Spinal cord (tissue), 10 donors: ENCODE results near the gene LRFN2. TPM values are rescaled to one million over a fixed set of nuclear protein-coding genes. Genes with fewer than 3 reads are reported as not detected.

Experiments
- DNase-seq, 6 donors: peaks; one replicate each; pipeline versions ENCODE4 v3.0.0 to v3.0.0-alpha.2; 2013 to 2015; ENCODE audit warnings: low spot score in 6 of 6, low read depth in 4 of 6
- H3K27ac ChIP-seq: one replicate; pipeline ENCODE4 v1.5.1; 2013; ENCODE audit warnings: low read depth, low read length, control low read depth
- H3K27me3 ChIP-seq: one replicate; pipeline ENCODE4 v1.6.1; 2013; ENCODE audit warnings: low read length; ENCODE audit not compliant: control insufficient read depth, insufficient read depth
- H3K36me3 ChIP-seq: one replicate; pipeline ENCODE4 v1.6.1; 2013; ENCODE audit warnings: low read length; ENCODE audit not compliant: control insufficient read depth, insufficient read depth
- H3K4me1 ChIP-seq: one replicate; pipeline ENCODE4 v1.6.1; 2013; ENCODE audit warnings: low read length; ENCODE audit not compliant: control insufficient read depth, insufficient read depth
- H3K4me3 ChIP-seq: one replicate; pipeline ENCODE4 v1.5.1; 2013; ENCODE audit warnings: low read depth, low read length, control low read depth
- H3K9me3 ChIP-seq: one replicate; pipeline ENCODE4 v1.6.1; 2013; ENCODE audit warnings: low read length; ENCODE audit not compliant: control insufficient read depth, insufficient read depth
- WGBS: methylation state at CpG from one replicate; pipeline ENCODE4 v1.1.5; 2013; ENCODE audit warnings: missing lambda C conversion rate; ENCODE audit not compliant: insufficient coverage; 5-methylcytosine and 5-hydroxymethylcytosine counted together
- polyA plus RNA-seq, 2 donors: library from polyadenylated mRNA; unstranded; fragments of 120-200 nt; gene quantifications; one replicate each; pipeline ENCODE4 v1.2.1, GENCODE V29; 2013; ENCODE audit not compliant: insufficient read length in 2 of 2
- total RNA-seq, 2 donors: library from RNA; depleted of rRNA in 1 of 2; stranded (reverse); fragments of 120-200 nt in 1 of 2; fragments of >200 nt in 1 of 2; gene quantifications; one replicate each; pipeline versions ENCODE4 v1.2.3 to v1.2.4, GENCODE V29; 2013 to 2014
- donor health status: healthy.

LRFN2 gene
- total and polyA plus RNA-seq, 4 donors = 2.7 to 8.6 (median 7.3) TPM

GRCh38 chr6:40620574-40621240 lies 33.5 kb upstream of the LRFN2 start:
- peak in 1 of 6 donors; percentile 14 for DNase-seq
- no peak overlapping the region for H3K4me3 ChIP-seq
- no peak overlapping the region for H3K27ac ChIP-seq
- H3K27me3 ChIP-seq = no peaks in the 10 kb centered on the region
- H3K9me3 ChIP-seq = no peaks in the 10 kb centered on the region
- no peaks in the 10 kb centered on the region for H3K4me1 ChIP-seq
- 74% methylated on average over 8 of the region's 9 CpGs for whole genome bisulfite sequencing
- no peaks in the 10 kb centered on the region for H3K36me3 ChIP-seq

- Histone ChIP-seq H3K4me1 (peaks cover 7% of the 10 kb centered on the region), H3K27ac (no peak overlapping the region), H3K27me3 (no peaks in the 10 kb centered on the region), H3K9me3 (no peaks in the 10 kb centered on the region), H3K4me3 (no peak overlapping the region), H3K36me3 (no peaks in the 10 kb centered on the region)
- DNase-seq = no peak
- WGBS = no CpG with 5 or more reads among the region's 6 CpGs
Observed at GRCh38 chr6:40614671-40615070, 27.5 kb upstream of the LRFN2 start.

DNA sequence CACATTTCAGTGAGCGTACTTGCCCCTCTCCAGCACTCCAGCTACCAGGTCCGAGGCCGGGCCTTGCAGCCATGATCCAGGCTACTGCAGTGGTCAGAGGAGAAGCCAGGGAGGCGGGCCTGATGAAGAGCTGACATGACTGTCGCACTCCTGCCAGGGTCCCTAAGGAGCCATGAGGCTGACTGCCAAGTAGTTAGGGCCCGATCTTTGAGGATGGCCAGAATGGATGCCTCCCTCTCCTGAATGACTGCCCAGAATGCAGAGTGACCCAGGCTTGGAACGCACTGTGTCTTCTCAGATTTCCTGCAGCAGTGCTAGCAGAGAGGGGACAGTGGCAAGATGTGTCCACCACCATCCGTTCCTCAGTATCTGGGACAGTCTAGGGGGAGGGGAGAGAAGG lies 24.7 kb upstream of the LRFN2 start:
- H3K9me3 ChIP-seq = no peaks in the 10 kb centered on the region
- no peak overlapping the region for H3K4me3 ChIP-seq
- 60% methylated on average over 8 of the region's 8 CpGs for WGBS
- H3K27ac ChIP-seq = no peak overlapping the region
- H3K27me3 ChIP-seq = no peaks in the 10 kb centered on the region
- peaks cover 7% of the 10 kb centered on the region for H3K4me1 ChIP-seq
- DNase-seq = peak in 2 of 6 donors; percentile 43 to 55
- no peaks in the 10 kb centered on the region for H3K36me3 ChIP-seq

- H3K4me1 ChIP-seq = peaks cover 7% of the 10 kb centered on the region
- H3K27me3 ChIP-seq = no peaks in the 10 kb centered on the region
- no peak overlapping the region for H3K27ac ChIP-seq
- DNase-seq = no peak
- no peaks in the 10 kb centered on the region for H3K36me3 ChIP-seq
- no peak overlapping the region for H3K4me3 ChIP-seq
- no peaks in the 10 kb centered on the region for H3K9me3 ChIP-seq
- 72% methylated on average over 4 of the region's 5 CpGs for WGBS
Observed at GRCh38 chr6:40611434-40611833, 24.3 kb upstream of the LRFN2 start.

- H3K4me1 ChIP-seq = peaks cover 7% of the 10 kb centered on the region
- no peaks in the 10 kb centered on the region for H3K36me3 ChIP-seq
- no peak for DNase-seq
- H3K4me3 ChIP-seq = no peak overlapping the region
- H3K9me3 ChIP-seq = no peaks in the 10 kb centered on the region
- no peak overlapping the region for H3K27ac ChIP-seq
- 64% methylated on average over 2 of the region's 2 CpGs for WGBS
- H3K27me3 ChIP-seq = no peaks in the 10 kb centered on the region
Observed at GRCh38 chr6:40610229-40610628, 23.1 kb upstream of the LRFN2 start.

GRCh38 chr6:40606981-40607380 lies 19.8 kb upstream of the LRFN2 start:
- no peak for DNase-seq
- H3K4me1 ChIP-seq = peaks cover 6% of the 10 kb centered on the region
- no peaks in the 10 kb centered on the region for H3K9me3 ChIP-seq
- no peaks in the 10 kb centered on the region for H3K36me3 ChIP-seq
- no peak overlapping the region for H3K4me3 ChIP-seq
- H3K27ac ChIP-seq = no peak overlapping the region
- no peaks in the 10 kb centered on the region for H3K27me3 ChIP-seq
- 90% methylated on average over 2 of the region's 4 CpGs for WGBS

DNA sequence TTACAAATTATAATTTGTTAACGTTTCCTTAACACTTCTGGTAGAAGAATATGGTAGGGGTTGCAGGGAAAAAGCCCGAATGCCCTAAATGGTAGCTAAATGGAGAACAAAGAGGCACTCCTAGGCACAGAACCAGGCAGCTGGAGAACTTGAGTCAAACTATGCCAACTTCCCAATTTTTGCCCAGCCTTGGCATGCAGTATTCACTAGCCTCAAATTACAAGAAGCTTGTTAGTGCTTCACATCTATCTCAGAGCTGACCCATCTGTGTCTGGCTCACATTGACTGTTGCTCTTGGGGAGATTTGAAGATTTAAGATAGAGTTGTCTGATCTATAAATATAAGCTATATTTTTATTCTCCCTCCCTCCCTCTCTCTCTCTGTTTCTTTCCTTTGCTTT lies 19.4 kb upstream of the LRFN2 start:
- no peaks in the 10 kb centered on the region for H3K27me3 ChIP-seq
- peaks cover 2% of the 10 kb centered on the region for H3K4me1 ChIP-seq
- H3K4me3 ChIP-seq = no peak overlapping the region
- DNase-seq = peak in 1 of 6 donors; percentile 88
- H3K9me3 ChIP-seq = no peaks in the 10 kb centered on the region
- H3K27ac ChIP-seq = no peak overlapping the region
- no peaks in the 10 kb centered on the region for H3K36me3 ChIP-seq
- no CpG with 5 or more reads among the region's 2 CpGs for WGBS

GRCh38 chr6:40604082-40604481 lies 16.9 kb upstream of the LRFN2 start:
- Histone ChIP-seq H3K27ac (no peak overlapping the region), H3K36me3 (no peaks in the 10 kb centered on the region), H3K4me3 (no peak overlapping the region), H3K9me3 (no peaks in the 10 kb centered on the region), H3K4me1 (peaks cover 6% of the 10 kb centered on the region), H3K27me3 (peaks cover 15% of the 10 kb centered on the region)
- no peak for DNase-seq
- 100% methylated on average over 1 of the region's 2 CpGs for WGBS

DNA sequence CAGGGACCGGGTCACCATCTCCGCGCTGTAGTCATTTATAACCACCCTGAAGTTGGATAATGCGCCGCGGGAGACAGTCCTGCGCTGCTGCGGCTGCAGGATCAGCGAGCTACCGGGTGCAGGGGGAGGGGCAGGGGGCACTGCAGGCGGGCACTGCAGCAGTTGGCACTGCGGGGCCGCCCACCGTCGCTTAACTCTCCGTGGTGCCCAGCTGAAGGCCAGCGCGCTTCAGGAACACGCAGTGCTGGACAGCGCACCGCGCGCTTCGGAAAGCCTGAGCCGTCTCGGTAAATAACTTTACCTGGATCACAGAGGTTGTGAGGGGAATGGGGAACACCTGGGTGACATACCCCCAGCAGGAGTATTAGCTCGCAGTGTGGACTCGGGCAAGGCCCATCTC lies 12.4 kb upstream of the LRFN2 start:
- Histone ChIP-seq H3K9me3 (no peaks in the 10 kb centered on the region), H3K4me3 (no peak overlapping the region), H3K27me3 (peaks cover 24% of the 10 kb centered on the region), H3K4me1 (peaks cover 6% of the 10 kb centered on the region), H3K36me3 (no peaks in the 10 kb centered on the region), H3K27ac (no peak overlapping the region)
- peak in 2 of 6 donors; percentile 49 to 53 for DNase-seq
- WGBS = 14% methylated on average over 28 of the region's 28 CpGs

- Histone ChIP-seq H3K4me3 (no peak overlapping the region), H3K27me3 (peaks cover 24% of the 10 kb centered on the region), H3K4me1 (peaks cover 6% of the 10 kb centered on the region), H3K27ac (no peak overlapping the region), H3K9me3 (no peaks in the 10 kb centered on the region), H3K36me3 (no peaks in the 10 kb centered on the region)
- DNase-seq = peak in 1 of 6 donors; percentile 69
- WGBS = 100% methylated on average over 1 of the region's 5 CpGs
Observed at GRCh38 chr6:40598516-40598915, 11.4 kb upstream of the LRFN2 start.
